D721Med (cell line): ENCODE data around the gene CREBZF.
A peak's percentile ranks its signal among the peaks of the same experiment; 100 is the strongest.

ENCODE experiments used
- DNase-seq: peaks from one replicate; pipeline ENCODE4 v3.0.0; 2011; ENCODE audit warnings: low spot score; ENCODE audit not compliant: insufficient read length
- FAIRE-seq: peaks from 2 replicates; lab custom pipeline; 2011; peaks lifted over from hg19 to GRCh38; lab: Jason Lieb, UNC
- CTCF ChIP-seq: IDR thresholded peaks from 2 replicates; pipeline ENCODE4 v1.5.1; 2012; ENCODE audit warnings: mild to moderate bottlenecking, control low read depth; ENCODE audit not compliant: insufficient read depth; ENCODE audit errors: missing control alignments

Gene CREBZF

GRCh38 chr11:85699957-85700741 lies 35.2 kb upstream of the CREBZF start:
- no peak for TF ChIP-seq CTCF
- DNase-seq = no peak
- FAIRE-seq = no peak

- TF ChIP-seq CTCF = no peak
- FAIRE-seq = no peak
- no peak for DNase-seq
Measured at GRCh38 chr11:85698195-85698594, 33.3 kb upstream of the CREBZF start.

GRCh38 chr11:85697747-85698146 lies 32.8 kb upstream of the CREBZF start:
- TF ChIP-seq CTCF = no peak
- no peak for DNase-seq
- FAIRE-seq = no peak

- DNase-seq (no peak), FAIRE-seq (no peak)
- TF ChIP-seq CTCF = no peak
Measured at GRCh38 chr11:85695546-85695945, 30.6 kb upstream of the CREBZF start.

GRCh38 chr11:85694385-85694980 lies 29.6 kb upstream of the CREBZF start:
- DNase-seq = no peak
- FAIRE-seq = no peak
- peak; percentile 62 for TF ChIP-seq CTCF

GRCh38 chr11:85685820-85686459 lies 21.0 kb upstream of the CREBZF start, which contains the start of gene CCDC89:
CCDC89 (minus strand) TSS chr11:85686195; CDS start chr11:85686130, 65 bp downstream.
- FAIRE-seq (no peak), DNase-seq (no peak)
- TF ChIP-seq CTCF = no peak
